ENCODE measurements around the gene KATNA1.

Gene KATNA1

GRCh38 chr6:149614337-149614736, 34.2 kb downstream of the KATNA1 start:
- no peak for FAIRE-seq
- no peak for DNase-seq (ENCODE audit: insufficient read length, low spot score)

- peak; percentile 71 for FAIRE-seq
- no peak for DNase-seq (ENCODE audit: insufficient read length, low spot score)
These were observed 40.0 kb downstream of the KATNA1 start for GRCh38 chr6:149608381-149608982.

- FAIRE-seq (no peak), DNase-seq (ENCODE audit: insufficient read length, low spot score) (no peak)
These were observed 48.0 kb downstream of the KATNA1 start for GRCh38 chr6:149600508-149600907.

GRCh38 chr6:149593408-149593807, 55.1 kb downstream of the KATNA1 start:
- DNase-seq (ENCODE audit: insufficient read length, low spot score) (no peak), FAIRE-seq (no peak)

- FAIRE-seq: no peak
- no peak for DNase-seq (ENCODE audit: insufficient read length, low spot score)
These were observed 55.5 kb downstream of the KATNA1 start for GRCh38 chr6:149592983-149593382.

DNA sequence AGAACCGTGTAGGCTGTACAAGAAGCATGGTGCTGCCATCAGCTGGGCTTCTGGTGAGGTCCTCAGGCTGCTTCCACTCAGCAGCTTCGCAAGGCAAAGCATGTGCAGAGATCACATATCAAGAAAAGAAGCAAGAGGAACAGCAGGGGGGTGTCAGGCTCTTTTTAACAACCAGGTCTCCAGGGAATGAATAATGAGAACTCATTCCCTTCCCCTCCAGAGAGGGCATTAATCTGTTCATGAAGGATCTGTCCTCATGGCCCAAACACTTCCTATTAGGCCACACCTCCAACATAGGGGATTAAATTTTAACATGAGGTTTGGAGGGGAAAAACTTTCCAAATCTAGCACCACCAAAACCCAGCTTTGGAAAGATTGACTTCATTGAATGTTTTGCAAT, 62.4 kb downstream of the KATNA1 start:
- DNase-seq (ENCODE audit: insufficient read length, low spot score): no peak
- no peak for FAIRE-seq

- DNase-seq (ENCODE audit: insufficient read length, low spot score) (no peak), FAIRE-seq (no peak)
These were observed 67.2 kb downstream of the KATNA1 start for GRCh38 chr6:149581349-149581748.

DNA sequence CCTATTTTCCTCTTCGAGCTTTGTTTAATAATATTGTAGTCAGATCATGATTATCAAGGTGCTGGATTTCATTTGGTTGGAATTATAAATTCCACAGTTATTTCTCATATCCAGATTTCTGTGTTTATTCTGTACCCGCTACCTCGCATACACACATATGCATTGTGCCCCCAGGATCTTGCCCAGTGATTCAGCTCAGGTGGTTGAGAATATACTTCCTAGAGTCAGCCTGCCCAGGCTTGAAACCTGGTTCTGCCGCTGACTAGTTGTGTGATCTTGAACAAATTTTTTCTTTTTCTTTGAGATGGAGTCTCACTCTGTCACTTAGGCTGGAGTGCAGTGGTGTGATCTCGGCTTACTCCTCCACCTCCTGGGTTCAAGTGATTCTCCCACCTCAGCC, 67.6 kb downstream of the KATNA1 start:
- DNase-seq (ENCODE audit: insufficient read length, low spot score) (no peak), FAIRE-seq (no peak)

DNA sequence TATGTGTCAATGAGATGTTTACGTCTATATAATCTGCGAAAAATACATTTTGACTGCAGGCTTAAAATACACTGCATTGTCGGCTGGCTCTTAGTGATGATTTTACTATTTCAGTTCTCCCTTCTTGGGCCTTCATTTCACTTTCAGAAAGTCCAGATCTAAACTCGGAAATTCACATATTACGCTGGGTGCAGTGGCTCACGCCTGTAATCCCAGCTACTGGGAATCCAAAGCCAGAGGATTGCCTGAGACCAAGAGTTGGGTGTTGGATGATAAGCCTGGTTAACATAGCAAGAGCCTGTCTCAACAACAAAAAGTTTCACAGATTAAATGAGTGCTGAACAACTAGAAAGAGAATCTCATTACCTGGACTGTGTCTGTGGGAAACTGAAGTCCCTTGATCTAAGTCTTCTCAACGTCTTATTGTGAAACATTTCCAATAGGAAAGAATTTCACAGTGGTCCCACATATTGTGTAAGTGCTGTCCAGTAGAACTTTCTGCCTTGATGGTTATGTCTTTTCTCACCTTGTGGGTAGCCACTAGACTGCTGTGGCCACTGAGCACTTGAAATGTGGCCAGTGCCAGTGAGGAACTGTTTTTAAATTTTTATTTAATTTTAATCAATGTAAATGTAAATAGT, 80.4 kb downstream of the KATNA1 start:
- peak; percentile 63 for FAIRE-seq

DNA sequence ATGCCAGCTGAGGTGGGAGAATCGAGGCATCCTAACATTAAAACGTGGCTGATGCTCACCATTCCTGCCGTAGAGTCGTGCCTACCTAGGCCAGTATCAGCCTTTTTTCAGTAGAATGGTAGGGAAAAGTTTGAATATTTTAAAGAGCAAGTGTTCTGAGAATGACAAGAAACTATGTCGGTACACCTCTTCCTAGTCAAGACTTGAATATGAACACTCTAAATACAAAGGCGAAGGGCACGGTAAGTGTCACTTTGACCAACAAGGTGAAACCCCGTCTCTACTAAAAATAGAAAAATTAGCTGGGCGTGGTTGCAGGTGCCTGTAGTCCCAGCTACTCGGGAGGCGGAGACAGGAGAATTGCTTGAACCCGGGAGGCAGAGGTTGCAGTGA, 81.3 kb downstream of the KATNA1 start:
- FAIRE-seq: no peak

More for the DNA sequence above, 80.4 kb downstream of the KATNA1 start:
- DNase-seq (ENCODE audit: insufficient read length, low spot score): no peak

GRCh38 chr6:149566410-149567193, 81.9 kb downstream of the KATNA1 start:
- FAIRE-seq (no peak), DNase-seq (ENCODE audit: insufficient read length, low spot score) (peak; percentile 15)

More for the DNA sequence above, 81.3 kb downstream of the KATNA1 start:
- no peak for DNase-seq (ENCODE audit: insufficient read length, low spot score)

GRCh38 chr6:149565527-149566409, 82.7 kb downstream of the KATNA1 start, which contains the start of gene GINM1:
GINM1 (plus strand) TSS chr6:149566375; CDS start chr6:149566415, 40 bp downstream.
- peak; percentile 80 for DNase-seq (ENCODE audit: insufficient read length, low spot score)
- peak; percentile 91 for FAIRE-seq

GRCh38 chr6:149563928-149564325, 84.6 kb downstream of the KATNA1 start:
- no peak for DNase-seq (ENCODE audit: insufficient read length, low spot score)

GRCh38 chr6:149563203-149563927, 85.1 kb downstream of the KATNA1 start:
- FAIRE-seq: no peak
- DNase-seq (ENCODE audit: insufficient read length, low spot score): no peak

More at GRCh38 chr6:149563928-149564325, 84.6 kb downstream of the KATNA1 start:
- FAIRE-seq: no peak

GRCh38 chr6:149560736-149561135, 87.8 kb downstream of the KATNA1 start:
- DNase-seq (ENCODE audit: insufficient read length, low spot score) (no peak), FAIRE-seq (no peak)

DNA sequence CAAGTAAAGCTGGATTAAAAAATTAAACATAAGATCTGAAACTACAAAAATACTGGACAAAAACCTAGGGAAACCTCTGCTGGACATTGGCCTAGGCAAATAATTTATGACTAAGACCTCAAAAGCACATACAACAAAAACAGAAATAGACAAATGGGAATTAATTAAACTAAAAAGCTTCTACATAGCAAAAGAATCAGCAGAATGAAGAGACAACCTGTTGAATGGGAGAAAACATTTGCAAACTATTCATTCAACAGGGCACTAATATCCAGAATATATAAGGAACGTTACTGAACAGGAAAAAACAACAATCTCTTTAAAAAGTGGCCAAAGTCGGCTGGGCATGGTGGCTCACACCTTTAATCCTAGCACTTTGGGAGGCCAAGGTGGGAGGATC, 89.1 kb downstream of the KATNA1 start:
- no peak for DNase-seq (ENCODE audit: insufficient read length, low spot score)
- FAIRE-seq: no peak

DNA sequence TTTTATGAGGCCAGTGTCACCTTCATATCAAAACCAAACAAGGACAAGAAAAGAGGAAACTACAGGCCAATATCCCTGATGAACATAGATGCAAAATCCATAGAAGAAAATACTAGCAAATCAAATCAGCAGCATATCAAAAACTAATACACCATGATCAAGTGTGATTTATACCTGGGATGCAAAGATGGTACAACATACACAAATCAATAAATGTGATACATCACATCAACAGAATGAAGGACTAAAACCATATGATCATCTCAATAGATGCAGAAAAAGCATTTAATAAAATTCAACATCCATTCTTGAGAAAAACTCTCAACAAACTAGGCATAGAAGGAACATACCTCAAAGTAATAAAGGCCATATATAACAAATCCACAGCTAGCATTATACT, 90.5 kb downstream of the KATNA1 start:
- no peak for FAIRE-seq
- no peak for DNase-seq (ENCODE audit: insufficient read length, low spot score)

DNA sequence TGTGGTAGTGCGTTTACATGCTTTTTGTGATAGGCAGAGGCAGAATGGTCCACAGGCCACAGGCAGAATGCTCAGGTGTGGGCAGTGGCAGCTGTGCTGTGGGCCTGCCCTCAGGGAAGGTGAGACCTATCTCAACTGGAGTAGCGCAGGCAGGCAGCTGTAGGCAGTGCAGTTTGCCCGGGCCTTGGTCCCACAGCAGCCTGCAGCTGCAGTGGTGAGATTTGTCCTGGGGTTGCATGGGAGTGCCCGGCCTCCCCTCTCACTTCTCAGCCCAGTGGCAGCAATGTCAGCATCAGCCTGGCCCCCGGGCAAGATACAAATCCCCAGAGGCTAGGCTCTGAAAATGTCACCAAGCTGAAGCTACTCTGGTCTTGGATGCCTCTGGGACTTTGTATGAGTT, 96.6 kb downstream of the KATNA1 start:
- no peak for FAIRE-seq
- DNase-seq (ENCODE audit: insufficient read length, low spot score): no peak

GRCh38 chr6:149545754-149546471, 102.6 kb downstream of the KATNA1 start, which contains the start of gene PPIL4:
PPIL4 (minus strand) TSS chr6:149546043; CDS start chr6:149546005, 38 bp downstream.
- peak; percentile 85 for FAIRE-seq
- peak; percentile 72 for DNase-seq (ENCODE audit: insufficient read length, low spot score)

Data from GM19239 (cell line).